ENCODE measurements around the gene LTBP2. TPM values are rescaled to one million over a fixed set of nuclear protein-coding genes. Genes with fewer than 3 reads are reported as not detected.

The LTBP2 gene
- total RNA-seq, 3 donors from 2014 or later = 1.7 to 10.2 (median 3.0) TPM

GRCh38 chr14:74637178-74637550 is 25.1 kb upstream of the LTBP2 start:
- no peak overlapping the region for H3K4me3 ChIP-seq
- no peak for TF ChIP-seq CTCF (IDR thresholded peaks at IDR 0.05)
- intact Hi-C loops (cut with DNase I, micrococcal nuclease) = no loop called here
- no peaks in the 10 kb centered on the region for H3K36me3 ChIP-seq (ENCODE audit: low read depth)
- H3K9me3 ChIP-seq = no peaks in the 10 kb centered on the region
- H3K4me1 ChIP-seq (ENCODE audit: low read depth) = no peaks in the 10 kb centered on the region
- DNase-seq = no peak
- ATAC-seq = no peak

- ATAC-seq (no peak), DNase-seq (no peak)
- H3K4me3 ChIP-seq = no peak overlapping the region
- no peaks in the 10 kb centered on the region for H3K36me3 ChIP-seq (ENCODE audit: low read depth)
- no peak for TF ChIP-seq CTCF (IDR thresholded peaks at IDR 0.05)
- intact Hi-C loops (cut with DNase I, micrococcal nuclease) = no loop called here
- H3K9me3 ChIP-seq = no peaks in the 10 kb centered on the region
- H3K4me1 ChIP-seq (ENCODE audit: low read depth) = no peaks in the 10 kb centered on the region
Observed at GRCh38 chr14:74636424-74637177, 24.6 kb upstream of the LTBP2 start.

GRCh38 chr14:74635847-74636246 is 23.8 kb upstream of the LTBP2 start:
- no peak for TF ChIP-seq CTCF (IDR thresholded peaks at IDR 0.05)
- no peak for DNase-seq
- Histone ChIP-seq H3K4me1 (ENCODE audit: low read depth) (no peaks in the 10 kb centered on the region), H3K9me3 (no peaks in the 10 kb centered on the region), H3K4me3 (no peak overlapping the region), H3K36me3 (ENCODE audit: low read depth) (no peaks in the 10 kb centered on the region)
- ATAC-seq = no peak
- intact Hi-C loops (cut with DNase I, micrococcal nuclease) = no loop called here

- TF ChIP-seq CTCF (IDR thresholded peaks at IDR 0.05) = no peak
- no peak for ATAC-seq
- no peak for DNase-seq
- Histone ChIP-seq H3K9me3 (no peaks in the 10 kb centered on the region), H3K4me3 (no peak overlapping the region), H3K4me1 (ENCODE audit: low read depth) (no peaks in the 10 kb centered on the region), H3K36me3 (ENCODE audit: low read depth) (no peaks in the 10 kb centered on the region)
- intact Hi-C loops (cut with DNase I, micrococcal nuclease) = no loop called here
Observed at GRCh38 chr14:74634964-74635363, 22.9 kb upstream of the LTBP2 start.

- H3K4me3 ChIP-seq = no peak overlapping the region
- H3K36me3 ChIP-seq (ENCODE audit: low read depth) = no peaks in the 10 kb centered on the region
- H3K4me1 ChIP-seq (ENCODE audit: low read depth) = no peaks in the 10 kb centered on the region
- no peaks in the 10 kb centered on the region for H3K9me3 ChIP-seq
- ATAC-seq (no peak), DNase-seq (no peak)
- intact Hi-C loops (cut with DNase I, micrococcal nuclease) = no loop called here
- no peak for TF ChIP-seq CTCF (IDR thresholded peaks at IDR 0.05)
Observed at GRCh38 chr14:74634481-74634880, 22.4 kb upstream of the LTBP2 start.

Measured in mucosa of descending colon (tissue), 3 donors.